ENCODE data around the gene ACADSB. TPM values are rescaled to one million over a fixed set of nuclear protein-coding genes. Genes with fewer than 3 reads are reported as not detected.

Gene ACADSB
- polyA plus RNA-seq, 3 donors: 3.9 to 14.7 (median 7.5) TPM

GRCh38 chr10:123004298-123004697 lies 4.5 kb upstream of the ACADSB start:
- Mint-ChIP-seq H3K4me1 (peaks cover 24% of the 10 kb centered on the region), H3K36me3 (peaks cover 12% of the 10 kb centered on the region in 2 donors)

DNA sequence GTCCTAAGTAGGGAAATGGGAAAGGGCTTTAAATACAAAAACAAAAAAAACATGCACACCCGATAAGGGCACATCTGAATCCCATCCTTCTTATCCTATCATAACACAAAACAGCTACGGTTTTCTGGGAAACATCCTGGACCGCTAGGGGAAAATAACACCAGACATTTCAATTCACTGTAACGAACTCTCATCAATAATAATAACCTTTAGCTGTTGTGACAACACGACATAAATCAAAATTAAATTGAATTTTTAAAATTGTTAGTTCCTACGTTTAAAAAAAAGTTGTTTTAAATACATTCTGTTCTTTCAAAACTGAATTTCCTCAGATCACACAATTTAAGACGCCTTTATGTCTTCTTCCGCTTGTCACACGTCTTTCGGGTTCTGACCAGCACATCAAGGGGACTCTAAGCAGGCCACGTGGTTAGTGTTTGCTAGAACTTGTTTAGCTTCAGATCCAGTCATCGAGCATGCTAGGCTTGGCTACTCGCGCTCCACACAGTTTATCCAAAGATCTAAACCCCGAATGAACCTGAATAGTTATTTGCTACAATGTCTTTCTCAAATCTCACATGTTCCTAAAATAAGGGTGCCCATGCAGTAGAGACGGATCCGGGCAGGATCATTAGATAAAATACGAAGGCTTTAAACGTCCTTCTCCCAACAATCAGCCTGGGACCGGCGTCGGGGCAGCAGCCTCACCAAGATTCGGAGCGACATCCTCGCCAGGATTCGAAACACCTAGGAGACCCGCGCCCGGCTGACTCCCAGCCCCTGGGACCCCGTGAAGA lies 1.1 kb upstream of the ACADSB start:
- peaks cover 65% of the 10 kb centered on the region for H3K79me2 ChIP-seq (ENCODE audit: insufficient read depth, low read length)
- peak overlapping the region; percentile 96 for H3K9ac ChIP-seq (ENCODE audit: insufficient read depth, low read length, poor library complexity, severe bottlenecking)
- peaks cover 0 to 3% (median 1%) of the 10 kb centered on the region in 3 donors for H3K27me3 Mint-ChIP-seq (ENCODE audit: low read depth in 3 of 3)
- 6% methylated on average over 19 of the region's 30 CpGs for WGBS (ENCODE audit: insufficient coverage)
- peaks cover 25 to 29% of the 10 kb centered on the region in 2 donors for H3K4me1 ChIP-seq (ENCODE audit: control insufficient read depth in 1 of 2, insufficient read depth in 2 of 2, low read length in 2 of 2)
- peak overlapping the region; percentile 99 to 100 (median 100) for H3K27ac Mint-ChIP-seq
- H3K4me3 ChIP-seq (replicated peaks in 1 of 3; ENCODE audit: low read depth in 2 of 3, low read length in 3 of 3): peak overlapping the region; percentile 86 to 100 (median 93)
- H3K36me3 ChIP-seq (replicated peaks in 1 of 2; ENCODE audit: control insufficient read depth in 1 of 2, insufficient read depth in 2 of 2, low read length in 2 of 2): no peaks in the 10 kb centered on the region
- H3K9me3 ChIP-seq (replicated peaks in 1 of 2; ENCODE audit: control insufficient read depth in 1 of 2, insufficient read depth in 1 of 2, low read length in 2 of 2): no peaks in the 10 kb centered on the region
- H3K9me3 Mint-ChIP-seq: peaks cover 0 to 5% (median 0%) of the 10 kb centered on the region in 7 donors
- peak overlapping the region; percentile 96 for H3K4me2 ChIP-seq (replicated peaks; ENCODE audit: extremely low read depth, low read length, poor library complexity, severe bottlenecking)
- intact Hi-C loops (cut with micrococcal nuclease): loop anchor here (2.0 to 10.0 kb wide), 4 partner anchors 27 to 1083 kb away; partner anchors contain the start of genes BUB3 (in 2 of the 2), PSTK (in 2 of the 2) and ATE1 (in 1 of the 2)
- peaks cover 28% of the 10 kb centered on the region for H3K4me1 Mint-ChIP-seq
- TF ChIP-seq, protein P1, sequence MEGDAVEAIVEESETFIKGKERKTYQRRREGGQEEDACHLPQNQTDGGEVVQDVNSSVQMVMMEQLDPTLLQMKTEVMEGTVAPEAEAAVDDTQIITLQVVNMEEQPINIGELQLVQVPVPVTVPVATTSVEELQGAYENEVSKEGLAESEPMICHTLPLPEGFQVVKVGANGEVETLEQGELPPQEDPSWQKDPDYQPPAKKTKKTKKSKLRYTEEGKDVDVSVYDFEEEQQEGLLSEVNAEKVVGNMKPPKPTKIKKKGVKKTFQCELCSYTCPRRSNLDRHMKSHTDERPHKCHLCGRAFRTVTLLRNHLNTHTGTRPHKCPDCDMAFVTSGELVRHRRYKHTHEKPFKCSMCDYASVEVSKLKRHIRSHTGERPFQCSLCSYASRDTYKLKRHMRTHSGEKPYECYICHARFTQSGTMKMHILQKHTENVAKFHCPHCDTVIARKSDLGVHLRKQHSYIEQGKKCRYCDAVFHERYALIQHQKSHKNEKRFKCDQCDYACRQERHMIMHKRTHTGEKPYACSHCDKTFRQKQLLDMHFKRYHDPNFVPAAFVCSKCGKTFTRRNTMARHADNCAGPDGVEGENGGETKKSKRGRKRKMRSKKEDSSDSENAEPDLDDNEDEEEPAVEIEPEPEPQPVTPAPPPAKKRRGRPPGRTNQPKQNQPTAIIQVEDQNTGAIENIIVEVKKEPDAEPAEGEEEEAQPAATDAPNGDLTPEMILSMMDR (IDR thresholded peaks at IDR 0.05): no peak
- peak overlapping the region; percentile 99 to 100 for H3K4me3 Mint-ChIP-seq
- peak overlapping the region; percentile 96 for H2AFZ ChIP-seq (ENCODE audit: insufficient read depth, low read depth, low read length, poor library complexity, severe bottlenecking)
- peaks cover 6 to 12% of the 10 kb centered on the region in 2 donors for H3K36me3 Mint-ChIP-seq
- DNase-seq: peak; percentile 60 to 78 (median 63)
- H4K20me1 ChIP-seq (ENCODE audit: insufficient read depth, low read length): peaks cover 44% of the 10 kb centered on the region
- peak overlapping the region; percentile 96 to 97 for H3K27ac ChIP-seq (ENCODE audit: low read depth in 1 of 2, low read length in 2 of 2)
- H3K27me3 ChIP-seq (ENCODE audit: control insufficient read depth in 2 of 2, insufficient read depth in 2 of 2, low read length in 2 of 2): no peaks in the 10 kb centered on the region

More at GRCh38 chr10:123004298-123004697, 4.5 kb upstream of the ACADSB start:
- no peak overlapping the region for H3K4me3 ChIP-seq (replicated peaks in 1 of 3; ENCODE audit: low read depth in 2 of 3, low read length in 3 of 3)
- 100% methylated on average over 1 of the region's 2 CpGs for WGBS (ENCODE audit: insufficient coverage)
- TF ChIP-seq, protein P1 (IDR thresholded peaks at IDR 0.05): no peak
- Mint-ChIP-seq H3K4me3 (no peak overlapping the region), H3K9me3 (peaks cover 0 to 2% (median 0%) of the 10 kb centered on the region in 7 donors), H3K27me3 (ENCODE audit: low read depth in 3 of 3) (peaks cover 1 to 5% (median 1%) of the 10 kb centered on the region in 3 donors), H3K27ac (no peak overlapping the region)
- peaks cover 96% of the 10 kb centered on the region for H3K79me2 ChIP-seq (ENCODE audit: insufficient read depth, low read length)
- no peak overlapping the region for H3K4me2 ChIP-seq (replicated peaks; ENCODE audit: extremely low read depth, low read length, poor library complexity, severe bottlenecking)
- no peaks in the 10 kb centered on the region for H3K27me3 ChIP-seq (ENCODE audit: control insufficient read depth in 2 of 2, insufficient read depth in 2 of 2, low read length in 2 of 2)
- H3K36me3 ChIP-seq (replicated peaks in 1 of 2; ENCODE audit: control insufficient read depth in 1 of 2, insufficient read depth in 2 of 2, low read length in 2 of 2): peaks cover 0 to 4% of the 10 kb centered on the region in 2 donors
- no peak overlapping the region for H3K9ac ChIP-seq (ENCODE audit: insufficient read depth, low read length, poor library complexity, severe bottlenecking)
- no peaks in the 10 kb centered on the region for H3K9me3 ChIP-seq (replicated peaks in 1 of 2; ENCODE audit: control insufficient read depth in 1 of 2, insufficient read depth in 1 of 2, low read length in 2 of 2)
- peaks cover 18 to 23% of the 10 kb centered on the region in 2 donors for H3K4me1 ChIP-seq (ENCODE audit: control insufficient read depth in 1 of 2, insufficient read depth in 2 of 2, low read length in 2 of 2)
- H4K20me1 ChIP-seq (ENCODE audit: insufficient read depth, low read length): peaks cover 78% of the 10 kb centered on the region
- DNase-seq: no peak
- no peak overlapping the region for H2AFZ ChIP-seq (ENCODE audit: insufficient read depth, low read depth, low read length, poor library complexity, severe bottlenecking)
- H3K27ac ChIP-seq (ENCODE audit: low read depth in 1 of 2, low read length in 2 of 2): no peak overlapping the region
- intact Hi-C loops (cut with micrococcal nuclease): loop anchor here in 1 of 2 donors (10.0 kb wide), 1 partner anchor 1079 kb away; the partner anchor contains the start of gene ATE1

All from CD14-positive monocyte (primary cell).